Osteocyte (in vitro differentiated cells): ENCODE data around the gene EZR. TPM values are rescaled to one million over a fixed set of nuclear protein-coding genes. Genes with fewer than 3 reads are reported as not detected.

ENCODE experiments used
- DNase-seq: peaks from one replicate; pipeline ENCODE4 v3.0.0; 2021; ENCODE audit warnings: mixed read lengths; ENCODE audit not compliant: unreplicated experiment; ENCODE audit errors: extremely low spot score
- H3K27ac Mint-ChIP-seq: one replicate; pipeline ENCODE4 v1.8.0; 2021; ENCODE audit warnings: mild to moderate bottlenecking, mixed read lengths; ENCODE audit not compliant: unreplicated experiment
- H3K27me3 Mint-ChIP-seq: one replicate; pipeline ENCODE4 v1.8.0; 2021; ENCODE audit warnings: mixed read lengths; ENCODE audit not compliant: unreplicated experiment
- H3K36me3 Mint-ChIP-seq: one replicate; pipeline ENCODE4 v1.8.0; 2021; ENCODE audit warnings: mixed read lengths; ENCODE audit not compliant: unreplicated experiment
- H3K4me1 Mint-ChIP-seq: one replicate; pipeline ENCODE4 v1.8.0; 2021; ENCODE audit warnings: mixed read lengths; ENCODE audit not compliant: unreplicated experiment
- H3K4me3 Mint-ChIP-seq: one replicate; pipeline ENCODE4 v1.8.0; 2021; ENCODE audit warnings: mild to moderate bottlenecking, moderate library complexity, mixed read lengths; ENCODE audit not compliant: unreplicated experiment
- H3K9me3 Mint-ChIP-seq: one replicate; pipeline ENCODE4 v1.8.0; 2021; ENCODE audit warnings: mixed read lengths; ENCODE audit not compliant: unreplicated experiment
- CTCF ChIP-seq: fragments of 200-600 bp; sonication (generic); IDR thresholded peaks from 2 replicates; pipeline ENCODE4 v1.5.0; 2021; ENCODE audit warnings: antibody characterized with exemption, mild to moderate bottlenecking, moderate library complexity
- total RNA-seq: library from RNA; stranded (reverse); gene quantifications from 2 replicates; pipeline ENCODE4 v1.2.1, GENCODE V29; 2021

The EZR gene
- total RNA-seq, 1 donor from 2014 or later, result 41.1 TPM

GRCh38 chr6:158780246-158780884, 38.8 kb downstream of the EZR start:
- peaks cover 41% of the 10 kb centered on the region for H3K36me3 Mint-ChIP-seq

GRCh38 chr6:158778005-158778527, 41.1 kb downstream of the EZR start:
- H3K36me3 Mint-ChIP-seq, result peaks cover 35% of the 10 kb centered on the region

More at GRCh38 chr6:158780246-158780884, 38.8 kb downstream of the EZR start:
- no peak overlapping the region for H3K27ac Mint-ChIP-seq
- H3K4me3 Mint-ChIP-seq, result no peak overlapping the region
- TF ChIP-seq CTCF, result no peak
- H3K27me3 Mint-ChIP-seq, result no peaks in the 10 kb centered on the region
- no peaks in the 10 kb centered on the region for H3K9me3 Mint-ChIP-seq
- H3K4me1 Mint-ChIP-seq, result peaks cover 6% of the 10 kb centered on the region
- DNase-seq, result no peak

GRCh38 chr6:158777510-158777909, 41.7 kb downstream of the EZR start:
- Mint-ChIP-seq H3K27ac (no peak overlapping the region), H3K9me3 (no peaks in the 10 kb centered on the region), H3K36me3 (peaks cover 37% of the 10 kb centered on the region), H3K27me3 (no peaks in the 10 kb centered on the region), H3K4me1 (peaks cover 5% of the 10 kb centered on the region), H3K4me3 (no peak overlapping the region)
- DNase-seq, result no peak
- no peak for TF ChIP-seq CTCF

More at GRCh38 chr6:158778005-158778527, 41.1 kb downstream of the EZR start:
- DNase-seq, result no peak
- no peaks in the 10 kb centered on the region for H3K27me3 Mint-ChIP-seq
- TF ChIP-seq CTCF, result no peak
- H3K27ac Mint-ChIP-seq, result no peak overlapping the region
- no peaks in the 10 kb centered on the region for H3K9me3 Mint-ChIP-seq
- no peak overlapping the region for H3K4me3 Mint-ChIP-seq
- H3K4me1 Mint-ChIP-seq, result peaks cover 5% of the 10 kb centered on the region

GRCh38 chr6:158776737-158777136, 42.4 kb downstream of the EZR start:
- no peak for TF ChIP-seq CTCF
- Mint-ChIP-seq H3K9me3 (no peaks in the 10 kb centered on the region), H3K4me3 (no peak overlapping the region), H3K27ac (no peak overlapping the region), H3K4me1 (peaks cover 5% of the 10 kb centered on the region), H3K27me3 (no peaks in the 10 kb centered on the region), H3K36me3 (peaks cover 38% of the 10 kb centered on the region)
- DNase-seq, result no peak

- H3K27me3 Mint-ChIP-seq, result no peaks in the 10 kb centered on the region
- no peak overlapping the region for H3K4me3 Mint-ChIP-seq
- H3K9me3 Mint-ChIP-seq, result no peaks in the 10 kb centered on the region
- no peak for DNase-seq
- peaks cover 45% of the 10 kb centered on the region for H3K36me3 Mint-ChIP-seq
- H3K4me1 Mint-ChIP-seq, result peaks cover 5% of the 10 kb centered on the region
- no peak for TF ChIP-seq CTCF
- H3K27ac Mint-ChIP-seq, result no peak overlapping the region
Observed at GRCh38 chr6:158775832-158776231, 43.3 kb downstream of the EZR start.
